GM12872 (cell line): ENCODE measurements around the gene PPP2R1A.

Source experiments
- TF ChIP-seq, protein P1 (sequence below): IDR thresholded peaks from 3 replicates; pipeline ENCODE4 v1.5.1; 2011; ENCODE audit warnings: low read depth, mild to moderate bottlenecking, low read length, moderate library complexity; ENCODE audit not compliant: insufficient read depth

Gene PPP2R1A

GRCh38 chr19:52221031-52221430 lies 31.2 kb downstream of the PPP2R1A start:
- TF ChIP-seq, protein P1, sequence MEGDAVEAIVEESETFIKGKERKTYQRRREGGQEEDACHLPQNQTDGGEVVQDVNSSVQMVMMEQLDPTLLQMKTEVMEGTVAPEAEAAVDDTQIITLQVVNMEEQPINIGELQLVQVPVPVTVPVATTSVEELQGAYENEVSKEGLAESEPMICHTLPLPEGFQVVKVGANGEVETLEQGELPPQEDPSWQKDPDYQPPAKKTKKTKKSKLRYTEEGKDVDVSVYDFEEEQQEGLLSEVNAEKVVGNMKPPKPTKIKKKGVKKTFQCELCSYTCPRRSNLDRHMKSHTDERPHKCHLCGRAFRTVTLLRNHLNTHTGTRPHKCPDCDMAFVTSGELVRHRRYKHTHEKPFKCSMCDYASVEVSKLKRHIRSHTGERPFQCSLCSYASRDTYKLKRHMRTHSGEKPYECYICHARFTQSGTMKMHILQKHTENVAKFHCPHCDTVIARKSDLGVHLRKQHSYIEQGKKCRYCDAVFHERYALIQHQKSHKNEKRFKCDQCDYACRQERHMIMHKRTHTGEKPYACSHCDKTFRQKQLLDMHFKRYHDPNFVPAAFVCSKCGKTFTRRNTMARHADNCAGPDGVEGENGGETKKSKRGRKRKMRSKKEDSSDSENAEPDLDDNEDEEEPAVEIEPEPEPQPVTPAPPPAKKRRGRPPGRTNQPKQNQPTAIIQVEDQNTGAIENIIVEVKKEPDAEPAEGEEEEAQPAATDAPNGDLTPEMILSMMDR = no peak

DNA sequence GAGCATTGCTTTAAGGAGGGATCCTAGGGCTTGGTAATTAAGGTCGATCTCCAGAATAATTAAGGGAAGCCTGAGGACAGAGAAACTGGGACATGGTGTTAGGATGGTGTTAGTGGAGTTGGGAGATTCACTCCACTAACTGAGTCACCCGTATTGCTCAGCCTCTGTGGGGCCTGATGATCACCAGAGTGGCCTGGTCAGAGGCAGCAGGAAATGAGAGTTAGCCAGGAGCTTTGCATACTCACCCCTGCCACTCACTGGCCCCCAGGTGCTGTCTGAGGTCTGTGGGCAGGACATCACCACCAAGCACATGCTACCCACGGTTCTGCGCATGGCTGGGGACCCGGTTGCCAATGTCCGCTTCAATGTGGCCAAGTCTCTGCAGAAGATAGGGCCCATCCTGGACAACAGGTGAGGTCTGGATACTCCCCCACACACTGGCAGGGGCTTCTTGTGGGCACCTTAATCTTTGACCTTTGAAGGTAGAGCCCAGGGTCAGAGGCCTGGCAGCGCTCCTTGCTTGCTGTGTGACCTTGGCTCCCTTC lies 32.1 kb downstream of the PPP2R1A start:
- TF ChIP-seq, protein P1 = no peak

GRCh38 chr19:52224211-52224610 lies 34.4 kb downstream of the PPP2R1A start:
- TF ChIP-seq, protein P1 = no peak

GRCh38 chr19:52226652-52227051 lies 36.8 kb downstream of the PPP2R1A start:
- TF ChIP-seq, protein P1 = no peak

- TF ChIP-seq, protein P1 = no peak
Observed at GRCh38 chr19:52227196-52227940, 37.5 kb downstream of the PPP2R1A start.

- TF ChIP-seq, protein P1 = no peak
Observed at GRCh38 chr19:52227980-52228379, 38.1 kb downstream of the PPP2R1A start.

DNA sequence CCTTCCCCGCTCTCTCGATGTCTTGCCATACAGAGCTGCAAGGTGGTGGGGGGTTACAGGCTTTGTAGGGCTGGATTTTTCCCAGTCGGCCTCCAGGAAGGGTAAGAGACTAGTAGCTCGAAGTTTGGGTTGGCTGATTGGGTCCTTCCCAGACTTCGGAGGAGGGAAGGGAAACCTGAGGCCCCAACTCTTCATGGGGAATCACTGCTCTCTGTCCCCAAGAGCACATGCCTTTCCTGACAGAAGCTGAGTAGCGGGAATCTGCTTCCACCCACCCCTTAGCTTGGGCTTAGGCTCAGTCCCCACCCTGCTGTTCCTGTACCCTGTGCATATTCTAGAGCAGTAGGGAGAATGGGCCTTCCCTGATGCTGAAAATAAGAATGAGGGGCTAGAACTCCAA lies 39.7 kb downstream of the PPP2R1A start:
- TF ChIP-seq, protein P1 = no peak
